G401.6 (cell line): ENCODE data around the gene AP3D1.
A peak's percentile ranks its signal among the peaks of the same experiment; 100 is the strongest.

Source experiments
- FAIRE-seq: peaks from 2 replicates; lab custom pipeline; 2012; peaks lifted over from hg19 to GRCh38; lab: Jason Lieb, UNC

The AP3D1 gene

DNA sequence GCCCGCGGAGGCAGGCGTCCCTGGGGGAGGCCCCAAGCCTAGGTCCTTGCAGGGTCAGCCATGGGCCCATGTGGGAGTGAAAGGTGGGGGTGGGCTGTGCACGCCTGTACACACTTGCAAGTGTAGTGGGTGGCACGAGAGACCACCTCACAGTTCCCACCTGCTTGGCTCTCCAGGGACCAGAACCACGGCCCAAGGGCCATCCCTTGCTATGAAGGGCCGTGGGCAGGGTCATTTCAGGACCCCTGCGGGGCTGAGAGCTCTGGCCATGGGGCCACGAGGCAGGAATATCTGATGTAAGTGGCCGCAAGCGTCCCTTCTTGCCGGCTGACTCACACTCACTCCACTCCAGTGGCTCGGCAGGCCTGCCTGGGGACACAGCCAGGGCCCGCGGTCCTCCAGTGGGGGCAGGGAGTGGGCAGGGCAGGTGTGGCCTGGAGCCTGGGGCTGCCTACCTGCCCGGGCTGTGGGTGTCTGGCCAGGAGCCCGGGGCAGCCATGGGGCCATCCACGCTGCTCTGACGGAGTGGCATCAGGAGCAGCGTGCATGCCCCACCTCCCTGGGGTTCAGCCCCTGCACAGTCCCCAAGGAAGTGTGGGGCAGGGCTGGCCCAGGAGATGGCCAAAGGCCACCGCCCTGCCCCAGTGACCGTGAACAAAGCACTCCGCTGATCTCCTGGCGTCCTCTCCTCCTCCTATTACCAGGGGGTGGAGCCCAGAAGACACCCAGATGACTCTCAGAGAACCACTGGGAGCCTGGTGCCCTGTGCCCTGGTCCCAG, 91.8 kb downstream of the AP3D1 start:
- FAIRE-seq, result no peak

DNA sequence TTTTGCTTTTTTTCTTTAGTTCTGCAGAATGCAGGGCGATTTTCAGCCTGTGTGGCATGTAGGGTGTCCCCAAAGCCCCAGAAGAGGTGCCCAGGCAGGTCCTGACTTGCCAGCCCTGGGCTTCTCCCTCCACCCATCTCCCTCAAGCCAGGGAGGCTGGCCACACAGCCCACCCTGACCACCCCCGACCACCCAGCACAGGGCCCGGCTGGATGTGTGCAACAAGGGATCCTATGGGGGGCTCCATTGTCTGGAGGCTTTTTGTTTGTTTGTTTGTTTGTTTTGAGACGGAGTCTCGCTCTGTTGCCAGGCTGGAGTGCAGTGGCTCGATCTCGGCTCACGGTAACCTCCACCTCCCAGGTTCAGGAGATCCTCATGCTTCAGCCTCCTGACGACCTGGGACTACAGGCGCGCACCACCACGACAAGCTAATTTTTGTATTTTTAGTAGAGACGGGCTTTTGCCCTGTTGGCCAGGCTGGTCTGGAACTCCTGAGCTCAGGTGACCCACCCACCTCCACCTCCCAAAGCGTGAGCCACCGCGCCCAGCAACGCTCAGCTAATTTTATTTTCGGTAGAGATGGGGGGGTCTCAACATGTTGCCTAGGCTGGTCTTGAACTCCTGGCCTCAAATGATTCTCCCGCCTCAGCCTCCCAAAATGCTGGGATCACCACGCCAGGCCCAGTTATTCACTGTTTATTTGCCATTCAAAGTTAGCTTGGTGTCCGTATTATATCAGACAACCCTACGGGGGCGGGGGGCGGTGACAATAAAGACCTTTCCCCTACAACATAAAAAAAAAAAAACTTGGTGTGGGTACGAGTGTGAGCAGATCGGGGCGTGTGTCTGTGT, 92.6 kb downstream of the AP3D1 start:
- FAIRE-seq, result no peak

DNA sequence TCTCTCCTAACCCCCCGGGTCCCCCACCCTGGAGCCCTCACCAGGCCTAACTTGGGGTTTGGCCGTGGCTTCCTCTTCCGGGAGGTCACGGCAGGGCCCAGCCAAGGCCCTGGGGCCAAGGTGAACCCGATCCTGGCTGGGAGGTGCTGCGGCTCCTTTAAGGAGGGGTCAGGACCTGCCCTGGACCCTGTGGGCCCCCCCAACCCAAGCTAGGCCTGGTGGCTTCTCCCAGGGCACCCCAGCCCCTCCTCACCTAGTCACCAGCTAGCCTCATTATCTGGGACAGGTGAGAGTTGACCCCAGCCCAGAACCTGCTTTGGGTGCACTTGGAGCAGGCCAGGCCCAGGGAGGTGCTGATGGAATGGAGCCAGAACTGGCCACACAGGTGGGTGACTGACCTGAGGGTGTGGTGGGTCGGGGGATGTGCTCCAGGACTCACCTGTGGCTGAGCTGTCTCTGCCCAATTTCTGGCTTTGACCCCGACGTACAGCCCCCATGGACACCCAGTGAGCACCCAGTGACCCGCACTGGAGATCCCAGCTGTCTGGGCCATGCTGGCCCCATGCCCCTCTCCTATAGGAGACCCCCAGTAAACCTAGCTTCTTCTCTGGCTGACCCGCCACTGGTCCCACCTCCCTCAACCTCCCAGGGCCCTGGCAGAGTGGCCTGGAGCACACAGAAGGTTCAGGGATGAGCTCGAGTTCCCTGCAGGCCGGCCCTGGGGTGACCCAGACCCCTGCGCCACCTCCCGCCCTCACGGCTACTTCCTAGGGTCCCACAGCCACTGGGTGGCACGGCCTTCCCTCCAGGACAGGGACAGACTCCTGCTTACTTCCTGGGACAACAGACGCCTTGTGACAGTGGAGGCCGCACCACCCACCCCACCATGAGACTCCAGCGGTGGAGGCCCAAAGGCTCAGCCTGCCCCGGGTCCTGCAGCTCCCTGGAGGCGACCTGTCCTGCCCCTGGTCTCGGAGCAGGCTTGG, 93.6 kb downstream of the AP3D1 start:
- no peak for FAIRE-seq

DNA sequence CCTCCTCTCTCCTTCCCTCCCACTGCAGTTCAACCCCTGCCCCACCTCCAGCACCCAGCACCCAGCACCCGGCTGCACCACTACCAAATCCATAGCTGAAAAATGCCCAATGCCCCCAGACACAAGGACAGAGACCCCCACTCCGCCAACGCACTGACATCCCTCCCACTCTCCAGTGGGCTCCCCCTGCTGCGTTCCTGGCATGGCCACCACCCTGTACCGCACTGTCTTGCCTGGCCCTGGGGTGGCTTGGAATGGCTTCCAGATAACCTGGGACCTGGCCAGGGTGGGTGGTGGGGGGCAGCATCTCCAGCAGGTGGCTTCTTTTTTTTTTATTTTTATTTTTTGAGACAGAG, 94.6 kb downstream of the AP3D1 start:
- FAIRE-seq, result no peak

DNA sequence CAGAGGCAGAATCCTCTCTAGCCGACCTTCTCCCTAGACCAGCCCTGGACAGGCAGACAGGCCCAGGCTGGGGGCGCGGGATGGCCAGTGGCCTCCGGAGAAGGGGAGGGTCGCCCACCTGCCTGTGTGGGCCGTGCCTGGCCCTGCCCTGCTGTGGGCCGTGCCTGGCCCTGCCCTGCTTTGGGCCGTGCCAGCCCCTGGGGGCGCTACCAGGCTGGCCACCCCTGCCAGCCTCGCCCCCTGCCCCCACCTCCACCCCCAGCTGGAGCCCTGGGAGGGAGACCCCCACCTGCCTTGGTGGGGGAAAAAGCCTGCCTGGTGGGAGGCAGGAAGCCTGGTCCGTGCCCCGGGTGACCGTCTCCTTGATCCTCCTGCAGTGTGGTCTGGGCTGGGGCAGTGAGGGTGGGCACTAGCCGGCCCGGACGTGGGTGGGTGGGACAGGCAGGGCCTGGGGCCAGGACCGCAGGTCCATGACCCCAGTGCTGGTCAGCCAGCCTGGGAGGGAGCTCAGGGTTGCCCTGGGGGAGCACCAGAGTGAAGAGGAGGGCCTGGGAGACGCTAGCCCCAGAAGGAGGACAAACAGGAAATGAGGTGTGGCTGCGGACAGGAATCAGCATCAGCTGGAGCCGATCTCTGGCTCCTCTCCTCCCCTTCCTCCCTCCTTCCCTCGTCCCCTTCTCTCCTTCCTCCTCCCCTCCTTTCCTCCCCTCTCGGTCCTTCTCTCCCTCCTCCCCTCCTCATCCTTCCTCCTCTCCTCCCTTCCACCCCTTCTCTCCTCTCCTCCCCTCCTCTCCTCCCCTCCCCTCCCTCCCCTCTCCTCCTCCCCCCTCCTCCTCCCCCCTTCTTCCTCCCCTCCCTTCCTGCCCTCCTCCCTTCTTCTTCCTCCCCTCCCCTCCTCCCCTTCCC, 95.2 kb downstream of the AP3D1 start:
- no peak for FAIRE-seq

DNA sequence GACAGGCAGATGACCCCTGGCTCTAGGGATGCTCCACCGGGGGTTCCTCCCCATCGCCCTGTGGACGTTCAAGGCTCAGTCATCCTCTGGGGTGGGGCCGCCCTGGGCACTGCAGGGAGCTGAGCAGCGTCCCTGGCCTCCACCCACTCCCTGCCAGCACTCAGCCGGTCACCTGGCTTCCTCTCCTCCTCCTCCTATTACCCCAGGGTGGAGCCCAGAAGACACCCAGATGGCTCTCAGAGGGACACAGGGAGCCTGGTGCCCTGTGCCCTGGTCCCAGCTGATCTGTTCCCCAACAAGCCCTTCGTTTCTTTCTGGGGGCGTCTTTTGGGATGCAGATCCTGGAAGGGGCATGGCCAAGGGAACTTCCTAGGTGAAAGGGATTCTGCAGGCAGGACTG, 96.6 kb downstream of the AP3D1 start:
- FAIRE-seq, result no peak

DNA sequence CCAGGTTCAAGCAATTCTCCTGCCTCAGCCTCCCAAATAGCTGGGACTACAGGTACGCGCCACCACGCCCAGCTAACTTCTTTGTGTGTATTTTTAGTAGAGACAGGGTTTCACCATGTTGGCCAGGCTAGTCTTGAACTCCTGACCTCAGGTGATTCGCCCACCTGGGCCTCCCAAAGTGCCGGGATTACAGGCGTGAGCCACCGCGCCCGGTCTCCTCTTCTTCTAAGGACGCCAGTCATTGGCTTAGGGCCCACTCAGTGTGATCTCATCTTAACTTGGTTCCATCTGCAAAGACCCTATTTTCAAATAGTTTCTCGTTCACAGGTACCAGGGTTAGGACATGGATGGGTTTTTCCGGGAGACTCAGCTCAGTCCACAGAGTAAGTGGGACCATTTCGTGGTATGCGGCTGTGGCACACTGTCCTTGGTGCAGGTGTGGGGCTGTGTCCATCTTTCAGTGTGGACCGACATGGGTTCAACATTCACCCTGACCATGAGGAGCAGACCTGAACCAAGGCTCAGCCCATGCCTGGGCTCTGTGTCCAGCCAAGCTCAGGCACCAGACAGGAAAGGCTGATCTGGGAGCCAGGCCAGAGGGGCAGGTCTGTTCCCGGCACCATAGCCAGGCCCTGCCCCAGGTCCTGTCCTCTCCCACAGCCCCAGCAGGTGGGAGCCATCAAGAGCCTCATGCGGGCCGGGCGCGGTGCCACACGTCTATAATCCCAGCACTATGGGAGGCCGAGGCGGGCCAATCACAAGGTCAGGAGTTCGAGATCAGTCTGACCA, 97.6 kb downstream of the AP3D1 start:
- no peak for FAIRE-seq

DNA sequence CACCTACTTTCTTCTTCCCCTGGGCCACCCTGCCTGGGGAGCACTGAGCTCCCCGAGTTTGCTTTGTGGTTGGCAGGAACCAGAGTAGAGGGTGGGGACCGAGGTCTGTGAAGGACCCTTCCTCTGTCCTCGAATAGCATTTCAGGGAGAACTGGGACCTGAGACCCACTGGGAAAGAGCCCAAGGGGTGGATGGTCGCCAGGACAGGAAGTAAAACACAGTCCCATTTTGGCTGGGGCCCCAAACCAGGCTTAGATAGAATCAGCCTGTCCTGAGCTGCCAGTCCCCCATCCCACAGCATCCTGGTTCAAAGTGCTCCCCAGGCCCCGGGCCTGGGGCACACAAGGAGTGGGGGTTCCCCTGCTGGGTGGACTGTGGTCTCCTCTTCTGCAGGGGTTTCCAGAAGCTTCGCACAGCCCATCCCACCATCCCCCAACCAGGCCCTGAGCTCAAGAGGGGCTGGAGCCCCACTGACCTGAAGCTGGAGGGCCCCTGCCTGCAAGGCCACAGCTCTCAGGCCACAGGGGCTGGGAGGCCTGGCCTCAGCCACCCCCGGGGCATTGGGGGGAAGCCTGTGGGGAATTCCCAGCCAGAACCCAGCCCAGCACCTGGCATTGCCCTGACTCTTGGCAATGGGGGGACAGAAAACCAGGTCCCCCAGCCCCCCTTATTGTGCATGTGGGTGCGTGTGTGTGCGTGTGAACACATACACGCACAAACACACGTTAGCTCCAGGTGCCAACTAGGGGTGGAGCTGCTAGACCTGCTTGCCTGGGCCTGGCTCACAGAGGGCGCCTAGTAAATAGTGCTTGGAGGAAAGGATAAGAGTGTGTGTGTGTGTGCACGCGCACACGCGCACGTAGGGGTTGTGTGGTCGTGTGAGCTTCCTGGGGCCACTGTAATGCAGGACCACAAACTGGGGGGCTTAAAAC, 99.3 kb downstream of the AP3D1 start:
- FAIRE-seq, result no peak

DNA sequence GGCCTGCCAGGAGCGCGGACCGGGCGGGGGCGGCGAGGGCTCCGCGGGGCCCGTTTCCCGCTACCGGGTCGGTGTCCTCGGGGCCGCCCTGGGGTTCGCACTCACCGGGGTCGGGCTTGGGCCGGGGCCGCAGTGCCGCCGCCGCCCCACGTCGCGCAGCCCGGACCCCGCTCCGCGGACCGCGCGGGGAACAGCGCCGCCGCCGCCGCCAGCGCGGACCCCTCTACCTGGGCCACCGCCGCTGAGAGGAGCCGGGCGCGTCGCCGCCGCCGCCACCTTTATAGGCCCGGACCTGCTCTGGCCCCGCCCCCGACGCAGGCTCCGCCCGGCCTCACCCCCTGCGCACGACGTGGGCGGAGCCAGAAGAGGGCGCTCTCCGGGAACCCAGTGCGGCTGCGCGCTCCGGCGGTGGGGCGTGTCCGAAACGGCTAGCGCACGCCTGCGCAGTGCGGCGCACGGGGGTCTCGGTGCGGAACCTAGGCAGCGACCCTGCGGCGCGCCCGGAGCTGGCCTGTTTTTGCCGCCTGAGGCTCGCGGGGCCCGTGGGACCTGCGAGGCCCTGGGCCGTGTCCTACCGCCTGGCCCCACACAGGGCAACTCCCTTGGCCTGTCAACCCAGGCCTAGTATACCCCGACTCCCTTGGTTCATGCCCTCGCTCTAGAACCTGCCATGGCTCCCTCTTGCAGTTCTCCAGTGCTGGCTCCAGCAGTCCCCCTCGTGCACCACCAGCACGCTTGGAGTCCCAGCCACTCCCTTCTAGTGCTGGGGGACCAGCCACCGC, 100.2 kb downstream of the AP3D1 start, which contains the start of gene MKNK2:
Gene MKNK2, minus strand, starts transcription at position 254 of the 782 bp plus-strand sequence. CDS start 393 bp downstream, outside the sequence.
- peak; percentile 6 for FAIRE-seq
